Suprapubic skin (tissue), 4 donors: Measurements from ENCODE around the gene KCNK3.

ENCODE experiments used
- EP300 ChIP-seq: sonication (generic); formaldehyde crosslinking; IDR thresholded peaks from one replicate; pipeline ENCODE4 v1.6.1; 2017; ENCODE audit warnings: antibody characterized with exemption
- POLR2A ChIP-seq, 2 donors: fragments of 450-650 bp; IDR thresholded peaks; one replicate each; pipeline ENCODE4 v1.6.1; 2017; ENCODE audit warnings: antibody characterized with exemption in 2 of 2, mild to moderate bottlenecking in 2 of 2, moderate library complexity in 2 of 2
- POLR2AphosphoS5 ChIP-seq, 3 donors: sonication (generic); formaldehyde crosslinking; IDR thresholded peaks; one replicate each; pipeline ENCODE4 v1.6.1; 2017; ENCODE audit warnings: antibody characterized with exemption in 3 of 3
- TF ChIP-seq, protein P1 (sequence below), 2 donors: fragments of 200-600 bp in 1 of 2; fragments of 450-650 bp in 1 of 2; sonication (generic) in 1 of 2; IDR thresholded peaks; one replicate each; pipeline ENCODE4 v1.5.1; 2016 to 2019; ENCODE audit warnings: antibody characterized with exemption in 2 of 2, mild to moderate bottlenecking in 1 of 2, moderate library complexity in 1 of 2

DNA sequence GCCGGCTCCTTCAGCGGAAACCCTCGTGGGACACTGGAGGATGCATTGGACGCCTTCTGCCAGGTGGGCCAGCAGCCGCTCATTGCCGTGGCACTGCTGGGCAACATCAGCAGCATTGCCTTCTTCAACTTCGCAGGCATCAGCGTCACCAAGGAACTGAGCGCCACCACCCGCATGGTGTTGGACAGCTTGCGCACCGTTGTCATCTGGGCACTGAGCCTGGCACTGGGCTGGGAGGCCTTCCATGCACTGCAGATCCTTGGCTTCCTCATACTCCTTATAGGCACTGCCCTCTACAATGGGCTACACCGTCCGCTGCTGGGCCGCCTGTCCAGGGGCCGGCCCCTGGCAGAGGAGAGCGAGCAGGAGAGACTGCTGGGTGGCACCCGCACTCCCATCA, 85.6 kb downstream of the KCNK3 start:
- TF ChIP-seq, protein P1, sequence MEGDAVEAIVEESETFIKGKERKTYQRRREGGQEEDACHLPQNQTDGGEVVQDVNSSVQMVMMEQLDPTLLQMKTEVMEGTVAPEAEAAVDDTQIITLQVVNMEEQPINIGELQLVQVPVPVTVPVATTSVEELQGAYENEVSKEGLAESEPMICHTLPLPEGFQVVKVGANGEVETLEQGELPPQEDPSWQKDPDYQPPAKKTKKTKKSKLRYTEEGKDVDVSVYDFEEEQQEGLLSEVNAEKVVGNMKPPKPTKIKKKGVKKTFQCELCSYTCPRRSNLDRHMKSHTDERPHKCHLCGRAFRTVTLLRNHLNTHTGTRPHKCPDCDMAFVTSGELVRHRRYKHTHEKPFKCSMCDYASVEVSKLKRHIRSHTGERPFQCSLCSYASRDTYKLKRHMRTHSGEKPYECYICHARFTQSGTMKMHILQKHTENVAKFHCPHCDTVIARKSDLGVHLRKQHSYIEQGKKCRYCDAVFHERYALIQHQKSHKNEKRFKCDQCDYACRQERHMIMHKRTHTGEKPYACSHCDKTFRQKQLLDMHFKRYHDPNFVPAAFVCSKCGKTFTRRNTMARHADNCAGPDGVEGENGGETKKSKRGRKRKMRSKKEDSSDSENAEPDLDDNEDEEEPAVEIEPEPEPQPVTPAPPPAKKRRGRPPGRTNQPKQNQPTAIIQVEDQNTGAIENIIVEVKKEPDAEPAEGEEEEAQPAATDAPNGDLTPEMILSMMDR (IDR thresholded peaks at IDR 0.05) = no peak
- no peak for TF ChIP-seq POLR2A (IDR thresholded peaks at IDR 0.05)
- TF ChIP-seq POLR2AphosphoS5 (IDR thresholded peaks at IDR 0.05) = no peak
- no peak for TF ChIP-seq EP300
